ENCODE data around the gene PRPS1.
A peak's percentile ranks its signal among the peaks of the same experiment; 100 is the strongest.
"Not testable (repeated sequence)": the region's sequence is repeated elsewhere in the genome, so short reads cannot be mapped to it uniquely, and the experiment has no call there.

Gene PRPS1

GRCh38 chrX:107675823-107676555 lies 47.7 kb downstream of the PRPS1 start:
- no peaks in the 10 kb centered on the region for H3K27me3 Mint-ChIP-seq (ENCODE audit: low read depth)
- H3K36me3 Mint-ChIP-seq (ENCODE audit: low read depth): peaks cover 3% of the 10 kb centered on the region
- peak overlapping the region; percentile 90 for H3K4me3 Mint-ChIP-seq
- peaks cover 57% of the 10 kb centered on the region for H3K4me1 Mint-ChIP-seq (ENCODE audit: low read depth)
- H3K9me3 Mint-ChIP-seq: no peaks in the 10 kb centered on the region
- H3K27ac Mint-ChIP-seq: peak overlapping the region; percentile 92

- H3K9me3 Mint-ChIP-seq: no peaks in the 10 kb centered on the region
- H3K36me3 Mint-ChIP-seq (ENCODE audit: low read depth): peaks cover 3% of the 10 kb centered on the region
- peaks cover 57% of the 10 kb centered on the region for H3K4me1 Mint-ChIP-seq (ENCODE audit: low read depth)
- no peaks in the 10 kb centered on the region for H3K27me3 Mint-ChIP-seq (ENCODE audit: low read depth)
- peak overlapping the region; percentile 90 for H3K4me3 Mint-ChIP-seq
- peak overlapping the region; percentile 92 for H3K27ac Mint-ChIP-seq
These were observed 48.5 kb downstream of the PRPS1 start for GRCh38 chrX:107676559-107677378.

GRCh38 chrX:107677501-107677901 lies 49.2 kb downstream of the PRPS1 start:
- Mint-ChIP-seq H3K4me1 (ENCODE audit: low read depth) (peaks cover 57% of the 10 kb centered on the region), H3K36me3 (ENCODE audit: low read depth) (peaks cover 3% of the 10 kb centered on the region), H3K4me3 (no peak overlapping the region), H3K9me3 (no peaks in the 10 kb centered on the region), H3K27ac (peak overlapping the region; percentile 92), H3K27me3 (ENCODE audit: low read depth) (no peaks in the 10 kb centered on the region)

GRCh38 chrX:107677909-107678308 lies 49.6 kb downstream of the PRPS1 start:
- Mint-ChIP-seq H3K36me3 (ENCODE audit: low read depth) (peaks cover 3% of the 10 kb centered on the region), H3K4me1 (ENCODE audit: low read depth) (peaks cover 57% of the 10 kb centered on the region), H3K27ac (peak overlapping the region; percentile 92), H3K9me3 (no peaks in the 10 kb centered on the region), H3K27me3 (ENCODE audit: low read depth) (no peaks in the 10 kb centered on the region), H3K4me3 (peak overlapping the region; percentile 25)

- Mint-ChIP-seq H3K4me3 (peak overlapping the region; percentile 2), H3K4me1 (ENCODE audit: low read depth) (peaks cover 51% of the 10 kb centered on the region), H3K27me3 (ENCODE audit: low read depth) (no peaks in the 10 kb centered on the region), H3K9me3 (no peaks in the 10 kb centered on the region), H3K27ac (peak overlapping the region; percentile 83), H3K36me3 (ENCODE audit: low read depth) (peaks cover 3% of the 10 kb centered on the region)
These were observed 50.8 kb downstream of the PRPS1 start for GRCh38 chrX:107678957-107679740.

GRCh38 chrX:107682256-107682655 lies 53.9 kb downstream of the PRPS1 start:
- H3K27ac Mint-ChIP-seq: no peak overlapping the region
- H3K36me3 Mint-ChIP-seq (ENCODE audit: low read depth): peaks cover 3% of the 10 kb centered on the region
- H3K27me3 Mint-ChIP-seq (ENCODE audit: low read depth): no peaks in the 10 kb centered on the region
- no peak overlapping the region for H3K4me3 Mint-ChIP-seq
- no peaks in the 10 kb centered on the region for H3K9me3 Mint-ChIP-seq
- peaks cover 42% of the 10 kb centered on the region for H3K4me1 Mint-ChIP-seq (ENCODE audit: low read depth)

- H3K27ac Mint-ChIP-seq: no peak overlapping the region
- H3K27me3 Mint-ChIP-seq (ENCODE audit: low read depth): no peaks in the 10 kb centered on the region
- H3K36me3 Mint-ChIP-seq (ENCODE audit: low read depth): peaks cover 3% of the 10 kb centered on the region
- peaks cover 38% of the 10 kb centered on the region for H3K4me1 Mint-ChIP-seq (ENCODE audit: low read depth)
- H3K4me3 Mint-ChIP-seq: no peak overlapping the region
- H3K9me3 Mint-ChIP-seq: no peaks in the 10 kb centered on the region
These were observed 55.0 kb downstream of the PRPS1 start for GRCh38 chrX:107683124-107683895.

GRCh38 chrX:107683931-107684330 lies 55.6 kb downstream of the PRPS1 start:
- Mint-ChIP-seq H3K4me3 (no peak overlapping the region), H3K27ac (no peak overlapping the region), H3K27me3 (ENCODE audit: low read depth) (no peaks in the 10 kb centered on the region), H3K9me3 (no peaks in the 10 kb centered on the region), H3K36me3 (ENCODE audit: low read depth) (peaks cover 3% of the 10 kb centered on the region), H3K4me1 (ENCODE audit: low read depth) (peaks cover 32% of the 10 kb centered on the region)

GRCh38 chrX:107684956-107685385 lies 56.7 kb downstream of the PRPS1 start:
- Mint-ChIP-seq H3K4me3 (no peak overlapping the region), H3K27ac (no peak overlapping the region), H3K4me1 (ENCODE audit: low read depth) (peaks cover 23% of the 10 kb centered on the region), H3K27me3 (ENCODE audit: low read depth) (no peaks in the 10 kb centered on the region), H3K9me3 (no peaks in the 10 kb centered on the region), H3K36me3 (ENCODE audit: low read depth) (peaks cover 3% of the 10 kb centered on the region)

- peaks cover 17% of the 10 kb centered on the region for H3K4me1 Mint-ChIP-seq (ENCODE audit: low read depth)
- H3K27me3 Mint-ChIP-seq (ENCODE audit: low read depth); H3K9me3 Mint-ChIP-seq; H3K27ac Mint-ChIP-seq; H3K4me3 Mint-ChIP-seq; H3K36me3 Mint-ChIP-seq (ENCODE audit: low read depth): not testable (repeated sequence)
These were observed 57.3 kb downstream of the PRPS1 start for GRCh38 chrX:107685586-107685985.

GRCh38 chrX:107686026-107686425 lies 57.7 kb downstream of the PRPS1 start:
- Mint-ChIP-seq H3K4me3 (no peak overlapping the region), H3K36me3 (ENCODE audit: low read depth) (no peaks in the 10 kb centered on the region), H3K4me1 (ENCODE audit: low read depth) (peaks cover 16% of the 10 kb centered on the region), H3K27ac (no peak overlapping the region), H3K27me3 (ENCODE audit: low read depth) (no peaks in the 10 kb centered on the region), H3K9me3 (no peaks in the 10 kb centered on the region)

- peaks cover 16% of the 10 kb centered on the region for H3K4me1 Mint-ChIP-seq (ENCODE audit: low read depth)
- H3K27me3 Mint-ChIP-seq (ENCODE audit: low read depth): no peaks in the 10 kb centered on the region
- no peak overlapping the region for H3K4me3 Mint-ChIP-seq
- H3K27ac Mint-ChIP-seq: no peak overlapping the region
- H3K36me3 Mint-ChIP-seq (ENCODE audit: low read depth): no peaks in the 10 kb centered on the region
- H3K9me3 Mint-ChIP-seq: no peaks in the 10 kb centered on the region
These were observed 58.5 kb downstream of the PRPS1 start for GRCh38 chrX:107686792-107687191.

- H3K27ac Mint-ChIP-seq: no peak overlapping the region
- H3K27me3 Mint-ChIP-seq (ENCODE audit: low read depth): no peaks in the 10 kb centered on the region
- no peaks in the 10 kb centered on the region for H3K36me3 Mint-ChIP-seq (ENCODE audit: low read depth)
These were observed 59.1 kb downstream of the PRPS1 start for GRCh38 chrX:107687445-107687844.

GRCh38 chrX:107691024-107691448 lies 62.7 kb downstream of the PRPS1 start:
- Mint-ChIP-seq H3K36me3 (ENCODE audit: low read depth) (no peaks in the 10 kb centered on the region), H3K27me3 (ENCODE audit: low read depth) (no peaks in the 10 kb centered on the region), H3K27ac (no peak overlapping the region)

More at GRCh38 chrX:107687445-107687844, 59.1 kb downstream of the PRPS1 start:
- peaks cover 16% of the 10 kb centered on the region for H3K4me1 Mint-ChIP-seq (ENCODE audit: low read depth)
- H3K4me3 Mint-ChIP-seq: no peak overlapping the region
- H3K9me3 Mint-ChIP-seq: no peaks in the 10 kb centered on the region

More at GRCh38 chrX:107691024-107691448, 62.7 kb downstream of the PRPS1 start:
- H3K4me1 Mint-ChIP-seq (ENCODE audit: low read depth): peaks cover 4% of the 10 kb centered on the region
- H3K9me3 Mint-ChIP-seq: no peaks in the 10 kb centered on the region
- H3K4me3 Mint-ChIP-seq: no peak overlapping the region

All from T-helper 1 cell treated with Interleukin-12 subunit alpha and Interleukin-12 subunit beta and Interleukin-4 antibody, amounts not matched to agents 30 μg/mL and 1 μg/mL, for 36 hours (primary cell).